K562 (cell line): ENCODE measurements around the gene TRMT2A. TPM values are rescaled to one million over a fixed set of nuclear protein-coding genes. Genes with fewer than 3 reads are reported as not detected.

Experiments used
- BHLHE40 ChIP-seq: IDR thresholded peaks from 2 replicates; pipeline ENCODE4 v1.6.1; 2011; ENCODE audit warnings: low read length, improper control_type of control experiment
- MAZ ChIP-seq, 2 experiments: fragments of 450-650 bp in 1 of 2; sonication (generic) in 1 of 2; formaldehyde crosslinking; IDR thresholded peaks in 1 of 2; conservative IDR thresholded peaks in 1 of 2; 2 replicates each; pipeline versions ENCODE4 v1.4.0 to v1.5.0; 2020; ENCODE audit warnings: mild to moderate bottlenecking in 1 of 2, missing genetic modification reagents in 1 of 2
- PHF8 ChIP-seq: fragments of 200-600 bp; sonication (generic); IDR thresholded peaks from 2 replicates; pipeline ENCODE4 v1.6.1; 2012; ENCODE audit warnings: mixed run types, mild to moderate bottlenecking, inconsistent platforms, low read length, moderate library complexity, borderline replicate concordance
- RREB1 ChIP-seq: fragments of 250-450 bp; sonication (Bioruptor Pico); IDR thresholded peaks from 2 replicates; pipeline ENCODE4 v1.4.0; 2020
- SMARCE1 ChIP-seq: fragments of 450-650 bp; IDR thresholded peaks from 2 replicates; pipeline ENCODE4 v1.7.1; 2016; ENCODE audit warnings: mild to moderate bottlenecking
- TBL1XR1 ChIP-seq, 2 experiments: IDR thresholded peaks; 2 replicates each; pipeline ENCODE4 v1.6.1; 2012; ENCODE audit warnings: improper control_type of control experiment in 2 of 2, low read length in 2 of 2, mild to moderate bottlenecking in 1 of 2
- ZNF785 ChIP-seq: fragments of 250-450 bp; sonication (Bioruptor Pico); IDR thresholded peaks from 2 replicates; pipeline ENCODE4 v1.4.0; 2020; ENCODE audit warnings: mild to moderate bottlenecking
- polyA plus RNA-seq, 8 experiments: library from polyadenylated mRNA; depleted of rRNA in 4 of 8; stranded (reverse) in 5 of 8; unstranded in 3 of 8; fragments of >200 nt; fragmentation: Nextera tagmentation in 2 of 8; fragmentation: Illumina TruSeq in 1 of 8; extraction: Ambion mirVana in 2 of 8; extraction: Trizol in 1 of 8; gene quantifications; 2 replicates each; pipeline versions ENCODE4 v1.2.1 to v1.2.3, GENCODE V29; 2011 to 2014; ENCODE audit warnings: inconsistent platforms in 1 of 8, missing spikeins in 1 of 8
- total RNA-seq, 7 experiments: library from RNA; depleted of rRNA in 6 of 7; stranded (reverse); fragments of >200 nt in 6 of 7; fragmentation: Illumina TruSeq in 2 of 7; extraction: Trizol in 2 of 7; gene quantifications; 2 replicates each; pipeline versions ENCODE4 v1.2.1 to v1.2.3, GENCODE V29; 2011 to 2021; ENCODE audit warnings: low replicate concordance in 1 of 7

The TRMT2A gene
- total and polyA plus RNA-seq, 9 of the 15 experiments (the other 6 are each of a cell fraction or from before 2014, with no cell fraction given), result 1.6 to 265 (median 140) TPM

GRCh38 chr22:20135806-20136602, 19.0 kb upstream of the TRMT2A start (continued):
- TF ChIP-seq RREB1 (CRISPR knock-in tag), result 0 out of 2 replicates have a peak, but pooled peaks have one; percentile 10
- TF ChIP-seq SMARCE1, result no peak
- TF ChIP-seq MAZ (CRISPR knock-in tag; conservative IDR thresholded peaks at IDR 0.05 in 1 of 2, IDR thresholded peaks at IDR 0.05 in 1 of 2), result 0 out of 4 replicates have a peak, but pooled peaks of 1 of the 2 experiments have one; percentile 15
- no peak for TF ChIP-seq BHLHE40
- TF ChIP-seq PHF8, result peak; percentile 4; the same call in 1 of the 2 replicates
- TF ChIP-seq ZNF785 (CRISPR knock-in tag), result no peak
- TF ChIP-seq TBL1XR1 (IDR thresholded peaks at IDR 0.05; ENCODE audit: low read length in 2 of 2), result peak in 1 of 2 experiments; percentile 41; a peak in 1 of 4 replicates
